ENCODE results near the gene KRTAP4-3. TPM values are rescaled to one million over a fixed set of nuclear protein-coding genes. Genes with fewer than 3 reads are reported as not detected.
"Not testable (repeated sequence)": the region's sequence is repeated elsewhere in the genome, so short reads cannot be mapped to it uniquely, and the experiment has no call there.

KRTAP4-3 gene
- total RNA-seq, 4 donors from 2014 or later: not detected

DNA sequence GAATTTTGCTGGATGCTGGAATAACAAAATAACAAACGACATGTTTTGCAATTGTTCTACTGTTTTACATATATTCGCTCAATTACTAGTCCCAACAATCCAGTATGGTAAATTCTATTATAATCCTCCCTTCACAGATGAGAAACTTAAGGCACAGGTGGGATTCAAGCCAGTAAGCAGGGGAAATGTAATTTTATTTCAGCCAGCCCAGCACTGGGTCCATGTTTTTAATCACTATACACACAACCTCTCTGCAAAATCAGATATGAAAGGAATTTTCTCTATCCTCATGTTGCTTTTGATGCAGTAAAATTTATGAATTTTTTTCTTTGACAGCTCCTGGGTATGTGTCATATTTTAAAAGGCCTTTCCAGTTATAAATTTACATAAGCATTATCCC lies 22.8 kb downstream of the KRTAP4-3 start:
- DNase-seq (no peak), ATAC-seq (no peak)
- H3K27me3 ChIP-seq: no peaks in the 10 kb centered on the region
- H3K27ac ChIP-seq: no peak overlapping the region
- no peaks in the 10 kb centered on the region for H3K36me3 ChIP-seq
- in situ Hi-C loops (cut with MboI; ENCODE audit: low sequenced_read_pairs in 4 of 4) (no loop called here), intact Hi-C loops (cut with DNase I; ENCODE audit: low total_unique reads) (no loop called here)
- H3K4me3 ChIP-seq: no peak overlapping the region
- H3K9me3 ChIP-seq: no peaks in the 10 kb centered on the region
- H3K4me1 ChIP-seq: no peaks in the 10 kb centered on the region
- TF ChIP-seq, protein P1, sequence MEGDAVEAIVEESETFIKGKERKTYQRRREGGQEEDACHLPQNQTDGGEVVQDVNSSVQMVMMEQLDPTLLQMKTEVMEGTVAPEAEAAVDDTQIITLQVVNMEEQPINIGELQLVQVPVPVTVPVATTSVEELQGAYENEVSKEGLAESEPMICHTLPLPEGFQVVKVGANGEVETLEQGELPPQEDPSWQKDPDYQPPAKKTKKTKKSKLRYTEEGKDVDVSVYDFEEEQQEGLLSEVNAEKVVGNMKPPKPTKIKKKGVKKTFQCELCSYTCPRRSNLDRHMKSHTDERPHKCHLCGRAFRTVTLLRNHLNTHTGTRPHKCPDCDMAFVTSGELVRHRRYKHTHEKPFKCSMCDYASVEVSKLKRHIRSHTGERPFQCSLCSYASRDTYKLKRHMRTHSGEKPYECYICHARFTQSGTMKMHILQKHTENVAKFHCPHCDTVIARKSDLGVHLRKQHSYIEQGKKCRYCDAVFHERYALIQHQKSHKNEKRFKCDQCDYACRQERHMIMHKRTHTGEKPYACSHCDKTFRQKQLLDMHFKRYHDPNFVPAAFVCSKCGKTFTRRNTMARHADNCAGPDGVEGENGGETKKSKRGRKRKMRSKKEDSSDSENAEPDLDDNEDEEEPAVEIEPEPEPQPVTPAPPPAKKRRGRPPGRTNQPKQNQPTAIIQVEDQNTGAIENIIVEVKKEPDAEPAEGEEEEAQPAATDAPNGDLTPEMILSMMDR (IDR thresholded peaks at IDR 0.05 in 4 of 5, conservative IDR thresholded peaks at IDR 0.05 in 1 of 5): no peak
- no peak for TF ChIP-seq POLR2A (IDR thresholded peaks at IDR 0.05)

DNA sequence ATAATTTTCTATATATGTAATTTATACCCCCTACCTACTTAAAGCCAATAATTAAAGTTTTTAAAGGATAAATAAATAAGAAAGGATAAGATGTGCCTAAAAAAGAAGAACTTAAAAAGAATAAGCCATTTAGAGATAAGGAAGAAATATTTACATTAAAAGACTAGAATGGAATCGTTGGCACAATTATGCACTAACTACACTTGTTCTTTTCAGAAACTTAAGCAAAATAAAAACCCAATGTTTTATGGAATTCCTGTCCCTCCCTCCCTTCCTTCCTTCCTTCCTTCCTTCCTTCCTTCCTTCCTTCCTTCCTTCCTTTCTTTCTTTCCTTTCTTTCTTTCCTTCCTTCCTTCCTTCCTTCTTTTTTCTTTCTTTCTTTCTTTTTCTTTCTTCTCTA lies 23.2 kb downstream of the KRTAP4-3 start:
- Histone ChIP-seq H3K27ac (no peak overlapping the region), H3K27me3 (no peaks in the 10 kb centered on the region), H3K36me3 (no peaks in the 10 kb centered on the region), H3K4me3 (no peak overlapping the region), H3K9me3 (no peaks in the 10 kb centered on the region), H3K4me1 (no peaks in the 10 kb centered on the region)
- TF ChIP-seq, protein P1 (IDR thresholded peaks at IDR 0.05 in 4 of 5, conservative IDR thresholded peaks at IDR 0.05 in 1 of 5): no peak
- TF ChIP-seq POLR2A (IDR thresholded peaks at IDR 0.05): no peak
- no peak for ATAC-seq
- in situ Hi-C loops (cut with MboI; ENCODE audit: low sequenced_read_pairs in 4 of 4) (no loop called here), intact Hi-C loops (cut with DNase I; ENCODE audit: low total_unique reads) (no loop called here)
- DNase-seq: no peak

DNA sequence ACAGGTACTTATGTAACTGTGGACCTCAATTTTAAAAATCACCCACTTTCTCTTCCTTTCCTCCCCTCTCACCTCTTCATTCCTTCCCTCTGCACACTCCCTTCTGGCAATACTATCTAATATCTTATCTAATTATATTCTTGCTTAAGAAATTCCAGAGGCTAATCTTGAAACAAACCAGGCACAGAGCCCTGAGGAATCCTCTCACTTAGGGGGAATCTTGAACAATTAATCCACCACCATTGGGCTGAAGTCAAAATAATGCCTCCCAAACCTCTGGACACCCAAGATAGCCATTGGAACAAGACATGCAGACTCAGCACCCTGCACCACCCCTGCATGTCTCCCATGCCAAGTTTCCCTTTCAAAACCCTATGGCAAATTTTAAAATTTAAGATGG lies 26.7 kb downstream of the KRTAP4-3 start:
- no peaks in the 10 kb centered on the region for H3K36me3 ChIP-seq
- DNase-seq (no peak), ATAC-seq (no peak)
- no peak for TF ChIP-seq POLR2A (IDR thresholded peaks at IDR 0.05)
- TF ChIP-seq, protein P1 (IDR thresholded peaks at IDR 0.05 in 4 of 5, conservative IDR thresholded peaks at IDR 0.05 in 1 of 5): no peak
- H3K27ac ChIP-seq: no peak overlapping the region
- no peaks in the 10 kb centered on the region for H3K9me3 ChIP-seq
- H3K4me3 ChIP-seq: no peak overlapping the region
- peaks cover 0 to 3% (median 0%) of the 10 kb centered on the region in 3 donors for H3K27me3 ChIP-seq
- in situ Hi-C loops (cut with MboI; ENCODE audit: low sequenced_read_pairs in 4 of 4) (no loop called here), intact Hi-C loops (cut with DNase I; ENCODE audit: low total_unique reads) (no loop called here)
- H3K4me1 ChIP-seq: no peaks in the 10 kb centered on the region

DNA sequence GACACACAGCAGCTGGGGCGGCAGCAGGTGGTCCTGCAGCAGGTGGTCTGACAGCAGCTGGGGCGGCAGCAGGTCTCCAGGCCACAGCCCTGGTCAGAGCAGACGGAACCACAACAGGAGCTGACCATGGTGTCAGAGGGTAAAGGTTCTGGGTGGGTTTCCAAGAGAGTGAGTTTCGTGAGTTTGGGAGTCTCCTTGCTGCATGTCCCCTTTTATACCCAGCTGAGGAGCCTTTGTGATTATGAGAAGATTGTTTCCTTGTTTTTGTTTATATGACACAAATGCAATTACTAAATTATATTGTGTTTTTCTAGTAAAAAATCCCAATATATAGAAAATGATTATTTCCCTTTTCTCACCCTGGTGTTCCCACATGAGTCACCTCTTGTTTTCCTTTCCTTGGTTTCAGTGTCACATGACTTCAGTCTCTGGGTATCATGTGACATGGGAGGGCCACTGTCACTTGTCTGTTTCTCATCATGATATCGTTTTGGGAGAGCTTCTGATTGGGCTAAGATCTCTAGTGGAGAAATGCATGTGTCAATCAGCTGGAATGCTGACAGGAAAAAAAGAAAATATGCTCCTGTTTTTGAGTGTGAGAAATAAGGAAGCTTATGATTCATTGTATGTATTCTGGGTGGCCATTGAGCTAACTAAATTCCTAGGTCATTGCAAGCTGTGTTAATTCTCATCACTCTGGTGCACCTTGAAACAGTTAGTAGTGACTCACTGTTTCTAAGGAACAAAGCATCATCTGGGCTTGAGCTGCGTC lies 27.5 kb downstream of the KRTAP4-3 start, which contains the start of gene KRTAP4-6:
Gene KRTAP4-6 (minus strand): TSS at position 185 of the 772 bp plus-strand sequence. CDS start 57 bp downstream, at position 128.
- in situ Hi-C loops (cut with MboI; ENCODE audit: low sequenced_read_pairs in 4 of 4): no loop called here
- Histone ChIP-seq H3K27ac (no peak within 1 kb of the TSS), H3K4me3 (no peak within 1 kb of the TSS), H3K4me1 (no peaks in the 10 kb centered on the region), H3K36me3 (no peaks in the 10 kb centered on the region), H3K9me3 (no peaks in the 10 kb centered on the region), H3K27me3 (peaks cover 0 to 3% (median 0%) of the 10 kb centered on the region in 3 donors)
- ATAC-seq (no peak), DNase-seq (no peak)
- TF ChIP-seq POLR2A (IDR thresholded peaks at IDR 0.05): no peak
- TF ChIP-seq, protein P1 (IDR thresholded peaks at IDR 0.05 in 4 of 5, conservative IDR thresholded peaks at IDR 0.05 in 1 of 5): no peak
- intact Hi-C loops (cut with DNase I; ENCODE audit: low total_unique reads): no loop called here

DNA sequence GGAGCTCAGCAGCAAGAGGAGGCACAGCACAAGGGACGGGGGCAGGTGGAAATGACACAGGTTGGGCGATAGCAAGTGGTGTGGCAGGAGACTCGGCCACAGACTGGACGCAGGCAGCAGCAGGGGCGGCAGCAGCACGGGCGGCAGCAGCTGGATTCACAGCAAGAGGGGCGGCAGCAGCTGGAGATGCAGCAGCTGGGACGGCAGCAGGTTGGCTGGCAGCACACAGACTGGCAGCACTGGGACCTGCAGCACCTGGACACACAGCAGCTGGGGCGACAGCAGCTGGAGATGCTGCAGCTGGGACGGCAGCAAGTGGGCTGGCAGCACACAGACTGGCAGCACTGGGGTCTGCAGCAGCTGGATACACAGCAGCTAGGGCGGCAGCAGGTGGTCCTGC lies 28.2 kb downstream of the KRTAP4-3 start:
- in situ Hi-C loops (cut with MboI; ENCODE audit: low sequenced_read_pairs in 4 of 4); intact Hi-C loops (cut with DNase I; ENCODE audit: low total_unique reads): not testable (repeated sequence)

More for the DNA sequence above, 28.2 kb downstream of the KRTAP4-3 start:
- H3K4me3 ChIP-seq, H3K27ac ChIP-seq, H3K4me1 ChIP-seq, H3K9me3 ChIP-seq, ATAC-seq, H3K27me3 ChIP-seq, H3K36me3 ChIP-seq, DNase-seq: not testable (repeated sequence)

All from gastrocnemius medialis (tissue), 4 donors.